Kidney epithelial cell (primary cell): ENCODE data around the gene DLGAP1. TPM values are rescaled to one million over a fixed set of nuclear protein-coding genes. Genes with fewer than 3 reads are reported as not detected.
"Not testable (repeated sequence)": the region's sequence is repeated elsewhere in the genome, so short reads cannot be mapped to it uniquely, and the experiment has no call there.

Experiments used
- DNase-seq: peaks from one replicate; pipeline ENCODE4 v3.0.0-alpha.2; 2010; ENCODE audit warnings: low read depth
- H3K27me3 ChIP-seq: 2 replicates; pipeline ENCODE4 v1.6.0; 2011; ENCODE audit warnings: low read length; ENCODE audit not compliant: control insufficient read depth, insufficient read depth
- H3K36me3 ChIP-seq: 2 replicates; pipeline ENCODE4 v1.5.1; 2011; ENCODE audit warnings: low read length; ENCODE audit not compliant: control insufficient read depth, insufficient read depth
- H3K4me3 ChIP-seq: 2 replicates; pipeline ENCODE4 v1.5.1; 2011; ENCODE audit warnings: low read depth, mild to moderate bottlenecking, control low read depth, low read length
- CTCF ChIP-seq: IDR thresholded peaks from 2 replicates; pipeline ENCODE4 v1.5.1; 2011; ENCODE audit warnings: mild to moderate bottlenecking, moderate library complexity, low read length, control low read depth, inconsistent platforms; ENCODE audit not compliant: insufficient read depth, poor library complexity, severe bottlenecking
- total RNA-seq: library from RNA; depleted of rRNA; stranded (reverse); fragments of >200 nt; gene quantifications from 2 replicates; pipeline ENCODE4 v1.2.3, GENCODE V29; 2015

The DLGAP1 gene
- total RNA-seq, 1 donor from 2014 or later = 2.6 TPM

DNA sequence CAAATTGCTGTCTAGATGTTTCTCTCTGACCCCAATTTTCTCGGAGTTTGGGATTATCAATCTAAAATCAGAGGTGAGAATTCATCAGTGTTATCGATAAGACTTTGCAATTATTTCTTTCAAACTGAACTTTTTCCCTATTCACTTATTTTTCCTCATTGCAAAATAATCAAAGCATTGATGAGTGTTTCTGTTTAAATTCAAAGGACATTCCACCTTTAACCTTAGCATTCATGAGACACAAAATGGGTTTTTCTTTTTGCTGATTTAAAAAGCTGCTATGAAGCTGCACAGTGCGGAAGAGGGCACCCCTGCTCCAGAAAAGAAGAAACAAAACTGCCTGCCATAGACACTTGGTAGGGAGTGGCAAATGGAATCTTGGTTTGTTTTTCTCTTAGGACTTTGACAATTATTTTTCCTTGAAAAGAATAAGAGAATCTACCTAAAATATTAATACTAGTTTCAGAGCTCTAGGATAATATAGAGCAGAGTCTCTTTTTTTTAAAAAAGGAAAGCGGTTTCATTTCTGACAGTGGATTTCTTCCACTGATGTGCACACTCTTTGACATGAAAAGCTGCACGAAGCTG is 801.8 kb downstream of the DLGAP1 start:
- H3K27me3 ChIP-seq = no peaks in the 10 kb centered on the region
- no peak overlapping the region for H3K4me3 ChIP-seq
- no peak for DNase-seq
- no peaks in the 10 kb centered on the region for H3K36me3 ChIP-seq
- no peak for TF ChIP-seq CTCF

DNA sequence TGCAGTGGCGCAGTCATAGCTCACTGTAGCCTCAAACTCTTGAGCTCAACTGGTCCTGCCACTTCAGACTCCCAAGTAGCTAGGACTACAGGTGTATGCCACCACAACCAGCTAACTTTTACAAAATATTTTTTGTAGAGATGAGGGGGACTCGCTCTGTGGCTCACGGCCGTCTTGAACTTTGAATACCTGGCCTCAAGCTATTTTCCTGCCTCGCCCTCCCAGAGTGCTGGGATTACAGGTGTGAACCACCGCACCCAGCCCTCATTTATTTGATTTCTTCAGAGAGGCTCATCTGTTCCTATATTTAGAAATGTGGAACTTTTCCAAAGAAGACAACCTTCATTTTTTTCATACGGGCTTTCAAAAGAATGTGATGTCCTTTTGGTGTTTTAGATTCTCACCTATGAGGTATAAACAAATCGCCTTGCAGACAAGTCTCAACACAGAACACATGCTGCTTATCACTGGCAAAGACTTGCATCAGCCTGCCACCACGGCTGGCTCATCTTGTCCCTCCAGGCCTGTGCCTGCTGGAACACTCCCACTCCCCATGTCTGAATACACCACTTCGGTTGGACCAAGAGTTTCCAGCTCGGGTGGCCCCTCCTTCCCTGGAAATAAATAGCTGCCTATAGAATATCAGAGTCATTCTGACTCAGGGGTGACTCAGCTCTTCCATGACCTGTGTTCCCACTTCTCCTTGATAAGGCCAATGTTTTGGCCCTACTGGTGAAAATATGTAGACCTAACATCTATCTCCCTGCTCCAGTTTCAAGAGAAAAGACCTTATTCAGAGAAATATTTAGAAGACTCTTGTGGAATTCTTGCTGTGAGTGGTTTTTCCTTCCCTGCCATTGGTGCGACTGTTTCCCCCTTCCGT is 802.5 kb downstream of the DLGAP1 start:
- TF ChIP-seq CTCF = no peak
- H3K27me3 ChIP-seq = no peaks in the 10 kb centered on the region
- H3K36me3 ChIP-seq = no peaks in the 10 kb centered on the region
- DNase-seq = peak; percentile 79
- H3K4me3 ChIP-seq = no peak overlapping the region

DNA sequence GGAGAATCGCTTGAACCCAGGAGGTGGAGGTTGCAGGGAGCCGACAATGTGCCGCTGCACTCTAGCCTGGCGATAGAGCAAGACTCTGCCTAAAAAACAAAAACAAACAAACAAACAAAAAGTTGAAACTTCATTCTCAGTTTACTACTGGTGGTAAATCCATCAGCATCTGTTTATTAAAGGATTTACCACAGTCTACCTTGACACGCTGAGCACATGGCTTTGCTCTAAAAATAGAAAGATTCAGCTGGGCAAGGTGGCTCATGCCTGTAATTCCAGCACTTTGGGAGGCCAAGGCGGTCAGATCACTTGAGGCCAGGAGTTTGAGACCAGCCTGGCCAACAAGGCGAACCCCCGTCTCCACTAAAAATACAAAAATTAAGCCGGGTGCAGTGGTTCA is 803.8 kb downstream of the DLGAP1 start:
- no peak for DNase-seq
- no peak for TF ChIP-seq CTCF
- Histone ChIP-seq H3K4me3 (no peak overlapping the region), H3K27me3 (no peaks in the 10 kb centered on the region), H3K36me3 (no peaks in the 10 kb centered on the region)

DNA sequence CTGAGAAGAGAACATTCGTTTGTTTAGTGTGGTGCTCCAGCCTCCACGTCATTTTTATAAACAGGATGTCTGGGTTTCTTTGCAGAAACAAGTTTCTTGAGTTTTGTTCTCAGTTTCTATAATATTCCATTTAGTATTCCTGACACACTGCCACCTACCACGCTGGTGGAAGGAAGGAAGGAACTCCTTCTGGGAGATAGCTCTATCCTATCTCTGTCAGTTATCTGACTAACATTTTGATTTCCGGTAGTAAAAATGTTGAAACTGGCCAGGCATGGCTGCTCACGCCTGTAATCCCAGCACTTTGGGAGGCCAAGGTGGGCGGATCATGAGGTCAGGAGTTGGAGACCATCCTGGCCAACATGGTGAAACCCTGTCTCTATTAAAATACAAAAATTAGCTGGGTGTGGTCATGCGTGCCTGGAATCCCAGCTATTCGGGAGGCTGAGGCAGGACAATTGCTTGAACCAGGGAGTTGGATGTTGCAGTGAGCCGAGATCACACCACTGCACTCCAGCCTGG is 804.5 kb downstream of the DLGAP1 start:
- H3K27me3 ChIP-seq, H3K4me3 ChIP-seq, DNase-seq, H3K36me3 ChIP-seq: not testable (repeated sequence)

GRCh38 chr18:3649633-3650426 is 805.3 kb downstream of the DLGAP1 start:
- no peak for DNase-seq

More at GRCh38 chr18:3649633-3650426, 805.3 kb downstream of the DLGAP1 start:
- no peak for TF ChIP-seq CTCF
- H3K27me3 ChIP-seq = no peaks in the 10 kb centered on the region
- no peaks in the 10 kb centered on the region for H3K36me3 ChIP-seq
- no peak overlapping the region for H3K4me3 ChIP-seq
